ENCODE results near the gene OGFOD3. TPM values are rescaled to one million over a fixed set of nuclear protein-coding genes. Genes with fewer than 3 reads are reported as not detected.

The OGFOD3 gene
- total and polyA plus RNA-seq, 9 of the 15 experiments (the other 6 are each of a cell fraction or from before 2014, with no cell fraction given) = 0.69 to 44.7 (median 18.9) TPM

- peak; percentile 76 for TF ChIP-seq REST (IDR thresholded peaks at IDR 0.05; ENCODE audit: borderline replicate concordance)
- no peak for TF ChIP-seq REST (CRISPR knock-in tag; IDR thresholded peaks at IDR 0.05; ENCODE audit: low read depth)
- TF ChIP-seq ZNF253 (CRISPR knock-in tag; conservative IDR thresholded peaks at IDR 0.05) = no peak
- TF ChIP-seq CBFB (CRISPR knock-in tag; IDR thresholded peaks at IDR 0.05) = no peak
- peak; percentile 31; the same call in 1 of the 2 replicates for TF ChIP-seq CTBP1 (IDR thresholded peaks at IDR 0.05; ENCODE audit: borderline replicate concordance)
- 0 out of 2 replicates have a peak, but pooled peaks have one; percentile 27 for TF ChIP-seq SMAD4 (CRISPR knock-in tag; conservative IDR thresholded peaks at IDR 0.05)
- peak in 1 of 2 experiments; percentile 31; a peak in 1 of 4 replicates for TF ChIP-seq RCOR1 (IDR thresholded peaks at IDR 0.05; ENCODE audit: borderline replicate concordance in 1 of 2, low read depth in 2 of 2, low read length in 2 of 2)
- 0 out of 2 replicates have a peak, but pooled peaks have one; percentile 35 for TF ChIP-seq CXXC5 (CRISPR knock-in tag; IDR thresholded peaks at IDR 0.05)
- TF ChIP-seq SIX5 (IDR thresholded peaks at IDR 0.05; ENCODE audit: borderline replicate concordance in 1 of 2, insufficient read depth in 1 of 2, low read depth in 1 of 2, low read length in 2 of 2) = no peak
- TF ChIP-seq SUPT5H (IDR thresholded peaks at IDR 0.05) = no peak
- 0 out of 2 replicates have a peak, but pooled peaks have one; percentile 22 for TF ChIP-seq ZBTB26 (CRISPR knock-in tag; IDR thresholded peaks at IDR 0.05)
- no peak for TF ChIP-seq YY1 (IDR thresholded peaks at IDR 0.05; ENCODE audit: borderline replicate concordance in 1 of 3, control insufficient read depth in 1 of 3, extremely low read depth in 1 of 3, insufficient read depth in 3 of 3, insufficient read length in 1 of 3, insufficient replicate concordance in 2 of 3, low read depth in 1 of 3, low read length in 2 of 3)
- TF ChIP-seq CC2D1A (IDR thresholded peaks at IDR 0.05) = peak; percentile 74; the same call in 1 of the 2 replicates
- TF ChIP-seq CHD2 (IDR thresholded peaks at IDR 0.05; ENCODE audit: low read depth, low read length) = no peak
- peak; percentile 40 for TF ChIP-seq STAG1 (CRISPR knock-in tag; IDR thresholded peaks at IDR 0.05; ENCODE audit: borderline replicate concordance)
These were observed 68.0 kb downstream of the OGFOD3 start (continued) for GRCh38 chr17:82350182-82351030.
